ENCODE measurements around the gene HS1BP3. TPM values are rescaled to one million over a fixed set of nuclear protein-coding genes. Genes with fewer than 3 reads are reported as not detected.

HS1BP3 gene
- total and polyA plus RNA-seq, 2 of the 4 experiments (the other 2 are of a cell fraction), result 9.0 to 14.8 TPM

GRCh38 chr2:20629581-20630171 is 21.2 kb downstream of the HS1BP3 start:
- Histone ChIP-seq H3K27ac (ENCODE audit: insufficient read depth, low read length) (no peak overlapping the region), H4K91ac (ENCODE audit: insufficient read depth, low read depth, low read length) (no peak overlapping the region), H2AK9ac (replicated peaks; ENCODE audit: low read depth, low read length, poor library complexity) (no peak overlapping the region), H2BK15ac (ENCODE audit: low read depth, low read length) (no peak overlapping the region), H3K56ac (ENCODE audit: extremely low read depth, insufficient read depth, low read length) (no peak overlapping the region), H3K4me1 (ENCODE audit: control insufficient read depth, insufficient read depth, low read length) (peaks cover 6% of the 10 kb centered on the region), H3K18ac (ENCODE audit: low read depth, low read length) (no peak overlapping the region), H3K27me3 (ENCODE audit: control insufficient read depth, insufficient read depth, low read length) (no peaks in the 10 kb centered on the region), H3K9ac (ENCODE audit: low read depth, low read length) (no peak overlapping the region), H3K4me3 (ENCODE audit: insufficient read depth, low read depth, low read length) (no peak overlapping the region), H3K14ac (replicated peaks; ENCODE audit: low read depth, low read length) (no peak overlapping the region), H4K5ac (ENCODE audit: low read depth, low read length) (no peak overlapping the region), H2BK20ac (ENCODE audit: low read depth, low read length) (no peak overlapping the region), H3K4me2 (ENCODE audit: low read depth, low read length) (no peak overlapping the region), H3K9me3 (ENCODE audit: control insufficient read depth, insufficient read depth, low read length) (no peaks in the 10 kb centered on the region), H2BK5ac (ENCODE audit: low read depth, low read length, poor library complexity, severe bottlenecking) (no peak overlapping the region), H3K79me1 (ENCODE audit: low read depth in 1 of 2, low read length in 2 of 2) (no peaks in the 10 kb centered on the region), H3K4ac (ENCODE audit: low read depth, low read length) (no peak overlapping the region), H3K36me3 (ENCODE audit: control insufficient read depth, insufficient read depth, low read length) (peaks cover 12% of the 10 kb centered on the region), H3K9me1 (ENCODE audit: insufficient read depth, low read length) (no peaks in the 10 kb centered on the region), H2AK5ac (ENCODE audit: low read depth, low read length) (no peak overlapping the region), H3K23ac (ENCODE audit: low read depth, low read length) (no peak overlapping the region), H2BK120ac (ENCODE audit: low read depth, low read length) (no peak overlapping the region), H2AFZ (replicated peaks; ENCODE audit: low read length, poor library complexity) (no peak overlapping the region), H4K8ac (ENCODE audit: low read depth in 2 of 2, low read length in 2 of 2) (no peak overlapping the region), H4K20me1 (ENCODE audit: insufficient read depth, low read length) (no peaks in the 10 kb centered on the region)
- no peak for ATAC-seq (ENCODE audit: low read depth)
- POLR2A ChIA-PET (ENCODE audit: unreplicated experiment), result interaction anchor here (0.6 kb wide), 1 partner anchor 180 kb away, joined by 3 read pairs; no protein-coding TSS in a partner anchor
- in situ Hi-C loops (cut with MboI; ENCODE audit: low sequenced_read_pairs) (loop anchor here (5.0 kb wide), 1 partner anchor 187 kb away; no protein-coding TSS in a partner anchor), dilution Hi-C loops (cut with HindIII; ENCODE audit: low sequenced_read_pairs, unreplicated experiment) (loop anchor here (25.0 kb wide), 1 partner anchor 242 kb away; no protein-coding TSS in a partner anchor), intact Hi-C loops (cut with micrococcal nuclease) (no loop called here)
- TF ChIP-seq POLR2A (IDR thresholded peaks at IDR 0.05; ENCODE audit: low read depth, low read length) (no peak), CEBPB (IDR thresholded peaks at IDR 0.05; ENCODE audit: low read depth, low read length) (no peak), RFX5 (IDR thresholded peaks at IDR 0.05; ENCODE audit: low read depth, low read length) (no peak), FOS (IDR thresholded peaks at IDR 0.05; ENCODE audit: low read depth, low read length) (no peak), ELK1 (IDR thresholded peaks at IDR 0.05; ENCODE audit: borderline replicate concordance, low read depth, low read length) (no peak), BHLHE40 (IDR thresholded peaks at IDR 0.05; ENCODE audit: low read depth, low read length) (no peak), CTCF (conservative IDR thresholded peaks at IDR 0.05; ENCODE audit: low read depth, low read length) (no peak), NFE2L2 (IDR thresholded peaks at IDR 0.05; ENCODE audit: low read depth, low read length) (no peak), SMC3 (IDR thresholded peaks at IDR 0.05; ENCODE audit: low read depth, low read length) (no peak), RCOR1 (IDR thresholded peaks at IDR 0.05; ENCODE audit: insufficient replicate concordance, low read length) (no peak), MXI1 (IDR thresholded peaks at IDR 0.05; ENCODE audit: borderline replicate concordance, low read depth, low read length) (no peak), MAFK (IDR thresholded peaks at IDR 0.05; ENCODE audit: low read depth, low read length) (no peak), CHD1 (IDR thresholded peaks at IDR 0.05; ENCODE audit: low read depth, low read length) (no peak), USF2 (IDR thresholded peaks at IDR 0.05; ENCODE audit: low read depth, low read length) (no peak), MAZ (IDR thresholded peaks at IDR 0.05; ENCODE audit: borderline replicate concordance, low read depth, low read length) (no peak), RAD21 (IDR thresholded peaks at IDR 0.05; ENCODE audit: low read length) (no peak)
- WGBS, 2 experiments (ENCODE audit: extremely low coverage in 2 of 2, insufficient read length in 1 of 2), result 73% methylated on average over 10 of the region's 12 CpGs; no CpG with 5 or more reads in 1 of the 2 experiments
- BruUV-seq (replicated peaks), result no TSS peak
- no peak for DNase-seq
- CTCF ChIA-PET, result no interaction called here
